ENCODE data around the gene FAM171A2. TPM values are rescaled to one million over a fixed set of nuclear protein-coding genes. Genes with fewer than 3 reads are reported as not detected.
"Not testable (repeated sequence)": the region's sequence is repeated elsewhere in the genome, so short reads cannot be mapped to it uniquely, and the experiment has no call there.

FAM171A2 gene
- total RNA-seq, 2 donors from 2014 or later = 2.9 TPM; not detected in 1

GRCh38 chr17:44394833-44395232, 31.2 kb upstream of the FAM171A2 start:
- TF ChIP-seq CTCF (IDR thresholded peaks at IDR 0.05) = no peak
- no peak for TF ChIP-seq POLR2A (IDR thresholded peaks at IDR 0.05)
- H3K4me3 ChIP-seq = no peak overlapping the region
- H3K9me3 ChIP-seq = no peaks in the 10 kb centered on the region
- no peak overlapping the region for H3K27ac ChIP-seq
- 93 to 100% methylated on average over 2 of the region's 2 CpGs for WGBS, 2 donors
- no peaks in the 10 kb centered on the region for H3K4me1 ChIP-seq
- DNase-seq (no peak), ATAC-seq (no peak)
- no peaks in the 10 kb centered on the region for H3K27me3 ChIP-seq
- intact Hi-C loops (cut with DNase I) = no loop called here
- peaks cover under 1 to 5% of the 10 kb centered on the region in 2 donors for H3K36me3 ChIP-seq (replicated peaks in 1 of 2; ENCODE audit: insufficient read depth in 1 of 2, low read depth in 2 of 2)

- not testable (repeated sequence) for ATAC-seq
These were observed 30.5 kb upstream of the FAM171A2 start for GRCh38 chr17:44394112-44394511.

GRCh38 chr17:44390250-44390870, 26.7 kb upstream of the FAM171A2 start:
- TF ChIP-seq POLR2A (IDR thresholded peaks at IDR 0.05) (no peak), CTCF (IDR thresholded peaks at IDR 0.05) (no peak)
- DNase-seq = no peak
- Histone ChIP-seq H3K4me1 (peaks cover 7% of the 10 kb centered on the region), H3K9me3 (no peaks in the 10 kb centered on the region), H3K4me3 (no peak overlapping the region), H3K36me3 (replicated peaks in 1 of 2; ENCODE audit: insufficient read depth in 1 of 2, low read depth in 2 of 2) (no peaks in the 10 kb centered on the region), H3K27ac (no peak overlapping the region), H3K27me3 (no peaks in the 10 kb centered on the region)
- ATAC-seq = no peak
- 65 to 66% methylated on average over 10 of the region's 10 CpGs for WGBS, 2 donors
- intact Hi-C loops (cut with DNase I) = no loop called here

More at GRCh38 chr17:44394112-44394511, 30.5 kb upstream of the FAM171A2 start:
- H3K27me3 ChIP-seq; H3K9me3 ChIP-seq; H3K27ac ChIP-seq; H3K36me3 ChIP-seq (replicated peaks in 1 of 2; ENCODE audit: insufficient read depth in 1 of 2, low read depth in 2 of 2); intact Hi-C loops (cut with DNase I); H3K4me3 ChIP-seq; DNase-seq; H3K4me1 ChIP-seq: not testable (repeated sequence)
- 88 to 96% methylated on average over 8 to 9 of the region's 9 CpGs for WGBS, 2 donors

GRCh38 chr17:44389723-44390202, 26.1 kb upstream of the FAM171A2 start:
- TF ChIP-seq CTCF (IDR thresholded peaks at IDR 0.05) (no peak), POLR2A (IDR thresholded peaks at IDR 0.05) (no peak)
- Histone ChIP-seq H3K36me3 (replicated peaks in 1 of 2; ENCODE audit: insufficient read depth in 1 of 2, low read depth in 2 of 2) (no peaks in the 10 kb centered on the region), H3K4me3 (no peak overlapping the region), H3K27ac (no peak overlapping the region), H3K4me1 (peaks cover 12% of the 10 kb centered on the region), H3K9me3 (no peaks in the 10 kb centered on the region), H3K27me3 (no peaks in the 10 kb centered on the region)
- ATAC-seq (no peak), DNase-seq (no peak)
- intact Hi-C loops (cut with DNase I) = no loop called here
- WGBS, 2 donors = 79 to 94% methylated on average over 6 of the region's 6 CpGs

- H3K4me1 ChIP-seq = peaks cover 17% of the 10 kb centered on the region
- WGBS, 2 donors = 35 to 63% methylated on average over 1 of the region's 1 CpG
- ATAC-seq = no peak
- H3K36me3 ChIP-seq (replicated peaks in 1 of 2; ENCODE audit: insufficient read depth in 1 of 2, low read depth in 2 of 2) = no peaks in the 10 kb centered on the region
- TF ChIP-seq POLR2A (IDR thresholded peaks at IDR 0.05) = no peak
- no peak for TF ChIP-seq CTCF (IDR thresholded peaks at IDR 0.05)
- DNase-seq = no peak
- H3K27ac ChIP-seq = no peak within 1 kb of the TSS
- no peak within 1 kb of the TSS for H3K4me3 ChIP-seq
- intact Hi-C loops (cut with DNase I) = no loop called here
- H3K9me3 ChIP-seq = no peaks in the 10 kb centered on the region
- H3K27me3 ChIP-seq = no peaks in the 10 kb centered on the region
These were observed 25.6 kb upstream of the FAM171A2 start, which contains the start of gene ITGA2B for GRCh38 chr17:44389281-44389680. Gene ITGA2B, minus strand, starts transcription at chr17:44389649. Its CDS starts 176 bp downstream, at chr17:44389473.

All from body of pancreas (tissue), 4 donors.